Muscle layer of duodenum (tissue), 2 donors: Measurements from ENCODE around the gene POLR3GL.

Experiments used
- H3K27ac ChIP-seq: one replicate; pipeline ENCODE4 v1.7.0; 2013; ENCODE audit warnings: mild to moderate bottlenecking, low read length
- H3K27me3 ChIP-seq: one replicate; pipeline ENCODE4 v1.7.0; 2013; ENCODE audit warnings: low read depth, mild to moderate bottlenecking, control low read depth, low read length
- H3K36me3 ChIP-seq, 2 donors: one replicate each; pipeline ENCODE4 v1.7.0; 2013; ENCODE audit warnings: low read length in 2 of 2, control low read depth in 1 of 2, mild to moderate bottlenecking in 1 of 2; ENCODE audit not compliant: insufficient read depth in 2 of 2, control insufficient read depth in 1 of 2
- H3K4me1 ChIP-seq, 2 donors: one replicate each; pipeline ENCODE4 v1.7.0; 2013; ENCODE audit warnings: low read length in 2 of 2, mild to moderate bottlenecking in 2 of 2, control low read depth in 1 of 2, moderate library complexity in 1 of 2; ENCODE audit not compliant: insufficient read depth in 2 of 2, control insufficient read depth in 1 of 2
- H3K4me3 ChIP-seq, 2 donors: one replicate each; pipeline ENCODE4 v1.7.0; 2013; ENCODE audit warnings: low read length in 2 of 2, low read depth in 1 of 2, mild to moderate bottlenecking in 1 of 2
- H3K9me3 ChIP-seq, 2 donors: one replicate each; pipeline ENCODE4 v1.7.0; 2013; ENCODE audit warnings: low read length in 2 of 2, control low read depth in 1 of 2, mild to moderate bottlenecking in 1 of 2; ENCODE audit not compliant: control insufficient read depth in 1 of 2
- donor health status: healthy.

Gene POLR3GL

GRCh38 chr1:145985502-145986439, 21.3 kb downstream of the POLR3GL start:
- H3K36me3 ChIP-seq = no peaks in the 10 kb centered on the region
- peak overlapping the region; percentile 88 for H3K27ac ChIP-seq
- peak overlapping the region; percentile 30 to 47 for H3K4me3 ChIP-seq
- H3K27me3 ChIP-seq = no peaks in the 10 kb centered on the region
- peaks cover 26 to 42% of the 10 kb centered on the region in 2 donors for H3K4me1 ChIP-seq
- no peaks in the 10 kb centered on the region for H3K9me3 ChIP-seq

GRCh38 chr1:145986551-145986950, 22.1 kb downstream of the POLR3GL start:
- H3K4me1 ChIP-seq = peaks cover 25 to 36% of the 10 kb centered on the region in 2 donors
- H3K4me3 ChIP-seq = peak overlapping the region in 1 of 2 donors; percentile 47
- peak overlapping the region; percentile 75 for H3K27ac ChIP-seq
- H3K36me3 ChIP-seq = no peaks in the 10 kb centered on the region
- no peaks in the 10 kb centered on the region for H3K27me3 ChIP-seq
- no peaks in the 10 kb centered on the region for H3K9me3 ChIP-seq

- Histone ChIP-seq H3K36me3 (peaks cover 6% of the 10 kb centered on the region in 2 donors), H3K4me1 (peaks cover 22 to 40% of the 10 kb centered on the region in 2 donors), H3K9me3 (no peaks in the 10 kb centered on the region), H3K27me3 (no peaks in the 10 kb centered on the region), H3K27ac (no peak overlapping the region), H3K4me3 (no peak overlapping the region)
Measured at GRCh38 chr1:145987926-145988325, 23.4 kb downstream of the POLR3GL start.

GRCh38 chr1:145988773-145989172, 24.3 kb downstream of the POLR3GL start:
- H3K4me3 ChIP-seq = no peak overlapping the region
- no peaks in the 10 kb centered on the region for H3K9me3 ChIP-seq
- H3K36me3 ChIP-seq = peaks cover 14 to 15% of the 10 kb centered on the region in 2 donors
- H3K27me3 ChIP-seq = no peaks in the 10 kb centered on the region
- H3K27ac ChIP-seq = no peak overlapping the region
- peaks cover 20 to 37% of the 10 kb centered on the region in 2 donors for H3K4me1 ChIP-seq

- H3K27me3 ChIP-seq = no peaks in the 10 kb centered on the region
- peaks cover 30% of the 10 kb centered on the region in 2 donors for H3K36me3 ChIP-seq
- H3K9me3 ChIP-seq = no peaks in the 10 kb centered on the region
- H3K4me3 ChIP-seq = no peak overlapping the region
- H3K27ac ChIP-seq = peak overlapping the region; percentile 6
- H3K4me1 ChIP-seq = peaks cover 9 to 23% of the 10 kb centered on the region in 2 donors
Measured at GRCh38 chr1:145990249-145990855, 25.9 kb downstream of the POLR3GL start.

GRCh38 chr1:145991735-145992412, 27.4 kb downstream of the POLR3GL start:
- Histone ChIP-seq H3K27ac (peak overlapping the region; percentile 99), H3K4me3 (peak overlapping the region; percentile 99 to 100), H3K9me3 (no peaks in the 10 kb centered on the region), H3K27me3 (no peaks in the 10 kb centered on the region), H3K36me3 (peaks cover 30% of the 10 kb centered on the region in 2 donors), H3K4me1 (peaks cover 8 to 10% of the 10 kb centered on the region in 2 donors)

GRCh38 chr1:145992502-145992936, 28.0 kb downstream of the POLR3GL start:
- Histone ChIP-seq H3K36me3 (peaks cover 30% of the 10 kb centered on the region in 2 donors), H3K4me1 (peaks cover 8 to 10% of the 10 kb centered on the region in 2 donors), H3K27ac (peak overlapping the region; percentile 99), H3K9me3 (no peaks in the 10 kb centered on the region), H3K27me3 (no peaks in the 10 kb centered on the region), H3K4me3 (peak overlapping the region; percentile 99 to 100)

- H3K9me3 ChIP-seq = no peaks in the 10 kb centered on the region
- no peaks in the 10 kb centered on the region for H3K27me3 ChIP-seq
- H3K27ac ChIP-seq = peak overlapping the region; percentile 99
- peak overlapping the region; percentile 99 to 100 for H3K4me3 ChIP-seq
- H3K36me3 ChIP-seq = peaks cover 30% of the 10 kb centered on the region in 2 donors
- H3K4me1 ChIP-seq = peaks cover 11 to 12% of the 10 kb centered on the region in 2 donors
Measured at GRCh38 chr1:145992958-145993617, 28.6 kb downstream of the POLR3GL start.

GRCh38 chr1:145993618-145994390, 29.3 kb downstream of the POLR3GL start:
- H3K36me3 ChIP-seq = peaks cover 30% of the 10 kb centered on the region in 2 donors
- H3K4me3 ChIP-seq = peak overlapping the region; percentile 99 to 100
- no peaks in the 10 kb centered on the region for H3K9me3 ChIP-seq
- H3K27ac ChIP-seq = peak overlapping the region; percentile 99
- no peaks in the 10 kb centered on the region for H3K27me3 ChIP-seq
- H3K4me1 ChIP-seq = peaks cover 14 to 18% of the 10 kb centered on the region in 2 donors

- peaks cover 14 to 26% of the 10 kb centered on the region in 2 donors for H3K4me1 ChIP-seq
- peak overlapping the region; percentile 99 for H3K27ac ChIP-seq
- H3K36me3 ChIP-seq = peaks cover 30% of the 10 kb centered on the region in 2 donors
- peak overlapping the region; percentile 99 to 100 for H3K4me3 ChIP-seq
- no peaks in the 10 kb centered on the region for H3K27me3 ChIP-seq
- no peaks in the 10 kb centered on the region for H3K9me3 ChIP-seq
Measured at GRCh38 chr1:145994391-145995120, 30.1 kb downstream of the POLR3GL start.
